ENCODE results near the gene FXYD6. TPM values are rescaled to one million over a fixed set of nuclear protein-coding genes. Genes with fewer than 3 reads are reported as not detected.

The FXYD6 gene
- total and polyA plus RNA-seq, 2 of the 8 experiments (the other 6 are each of a cell fraction or from before 2014, with no cell fraction given): 44.6 to 117 TPM

- Histone ChIP-seq H4K20me1 (replicated peaks in 1 of 2; ENCODE audit: control insufficient read depth in 1 of 2, insufficient read depth in 2 of 2, low read length in 2 of 2) (no peaks in the 10 kb centered on the region), H2BK20ac (ENCODE audit: low read length) (no peak overlapping the region), H4K5ac (ENCODE audit: insufficient read length, low read depth, low read length) (no peak overlapping the region), H3K23me2 (ENCODE audit: low read depth, low read length) (no peaks in the 10 kb centered on the region), H3K4me2 (ENCODE audit: insufficient read depth in 1 of 2, low read depth in 2 of 2, low read length in 2 of 2) (no peak overlapping the region), H3K4me1 (replicated peaks in 1 of 4; ENCODE audit: control insufficient read depth in 3 of 4, insufficient read depth in 4 of 4, low read length in 3 of 4) (peaks cover 0 to 3% (median 1%) of the 10 kb centered on the region in 4 experiments; a peak in 4 of 7 replicates), H3K23ac (ENCODE audit: insufficient read length) (no peak overlapping the region), H3K79me1 (ENCODE audit: low read depth, low read length) (no peaks in the 10 kb centered on the region), H3K27ac (ENCODE audit: low read depth, low read length) (no peak overlapping the region), H3K18ac (ENCODE audit: extremely low read depth, low read length) (no peak overlapping the region), H4K91ac (replicated peaks; ENCODE audit: insufficient read length, low read length) (no peak overlapping the region), H2BK120ac (replicated peaks; ENCODE audit: low read depth, low read length) (no peak overlapping the region), H3K9ac (replicated peaks in 1 of 4; ENCODE audit: extremely low read depth in 1 of 4, low read depth in 3 of 4, low read length in 3 of 4) (no peak overlapping the region), H3K36me3 (ENCODE audit: control insufficient read depth in 2 of 4, insufficient read depth in 4 of 4, low read length in 3 of 4) (no peaks in the 10 kb centered on the region), H4K8ac (ENCODE audit: extremely low read depth, insufficient read depth, low read length) (no peak overlapping the region), H2BK12ac (ENCODE audit: low read depth, low read length) (no peak overlapping the region), H3K27me3 (replicated peaks in 1 of 4; ENCODE audit: control insufficient read depth in 3 of 4, extremely low read depth in 1 of 4, insufficient read depth in 3 of 4, low read length in 3 of 4) (no peaks in the 10 kb centered on the region), H3K79me2 (ENCODE audit: control insufficient read depth in 1 of 2, insufficient read depth in 2 of 2, low read length in 2 of 2) (no peaks in the 10 kb centered on the region), H2AK5ac (ENCODE audit: low read depth, low read length) (no peak overlapping the region), H3K4ac (replicated peaks; ENCODE audit: insufficient read length, low read depth, low read length) (no peak overlapping the region), H3K14ac (ENCODE audit: insufficient read length) (no peak overlapping the region), H2BK15ac (ENCODE audit: low read length) (no peak overlapping the region), H2BK5ac (ENCODE audit: low read depth, low read length) (no peak overlapping the region), H3K9me3 (ENCODE audit: insufficient read depth in 2 of 2, low read depth in 1 of 2, low read length in 1 of 2) (no peaks in the 10 kb centered on the region), H2AFZ (ENCODE audit: low read length) (no peak overlapping the region), H3K56ac (replicated peaks; ENCODE audit: insufficient read length, low read depth, low read length) (no peak overlapping the region), H3K4me3 (ENCODE audit: extremely low read depth in 1 of 4, insufficient read depth in 2 of 4, low read depth in 3 of 4, low read length in 4 of 4) (no peak overlapping the region)
- ChIA-PET POLR2A (ENCODE audit: partially characterized antibody) (no interaction called here), CTCF (ENCODE audit: partially characterized antibody) (interaction anchor here (1.1 to 4.1 kb wide), 16 partner anchors 8 to 153 kb away, joined by 3 to 36 read pairs (median 5); partner anchors contain the start of genes FXYD2 and FXYD6)
- no peak for DNase-seq (ENCODE audit: low read depth in 1 of 2, low spot score in 2 of 2)
- no peak for FAIRE-seq
- WGBS, 2 experiments (ENCODE audit: extremely low coverage in 1 of 2, insufficient coverage in 1 of 2, insufficient read length in 1 of 2, insufficient replicate concordance in 2 of 2, low coverage in 1 of 2, low lambda C conversion rate in 2 of 2, missing lambda C conversion rate in 1 of 2): 81% methylated on average over 13 of the region's 13 CpGs; no CpG with 5 or more reads in 1 of the 2 experiments
- TF ChIP-seq RXRA (IDR thresholded peaks at IDR 0.05; ENCODE audit: insufficient read depth, low read depth, low read length): no peak
- no peak for TF ChIP-seq KDM1A (IDR thresholded peaks at IDR 0.05; ENCODE audit: borderline replicate concordance, low read length)
- TF ChIP-seq SP2 (IDR thresholded peaks at IDR 0.05; ENCODE audit: low read length): no peak
- TF ChIP-seq TAF7 (optimal IDR thresholded peaks at IDR 0.05; ENCODE audit: borderline replicate concordance, low read depth, low read length): no peak
- TF ChIP-seq ZNF274 (IDR thresholded peaks at IDR 0.05; ENCODE audit: borderline replicate concordance, extremely low read depth, low read length): no peak
- no peak for TF ChIP-seq TBP (IDR thresholded peaks at IDR 0.05; ENCODE audit: low read depth, low read length)
- no peak for TF ChIP-seq ASH2L (IDR thresholded peaks at IDR 0.05; ENCODE audit: low read length)
- no peak for TF ChIP-seq CREB1 (IDR thresholded peaks at IDR 0.05)
- TF ChIP-seq GABPA (IDR thresholded peaks at IDR 0.05; ENCODE audit: borderline replicate concordance, insufficient read depth, low read length): no peak
- no peak for TF ChIP-seq FOSL1 (IDR thresholded peaks at IDR 0.05; ENCODE audit: insufficient read depth, low read depth, low read length)
- no peak for TF ChIP-seq BCL11A (IDR thresholded peaks at IDR 0.05; ENCODE audit: low read depth in 2 of 2, low read length in 2 of 2)
- TF ChIP-seq GTF2F1 (IDR thresholded peaks at IDR 0.05; ENCODE audit: borderline replicate concordance, low read depth, low read length): no peak
- no peak for TF ChIP-seq CEBPB (IDR thresholded peaks at IDR 0.05; ENCODE audit: low read depth, low read length)
Measured at GRCh38 chr11:117902001-117902845, 25.8 kb upstream of the FXYD6 start.
